K562 (cell line): Measurements from ENCODE around the gene SERPINE1. TPM values are rescaled to one million over a fixed set of nuclear protein-coding genes. Genes with fewer than 3 reads are reported as not detected.

Experiments
- BMI1 ChIP-seq: fragments of 150-350 bp; IDR thresholded peaks from 2 replicates; pipeline ENCODE4 v1.6.1; 2014; ENCODE audit warnings: low read length
- CREM ChIP-seq: IDR thresholded peaks from 2 replicates; pipeline ENCODE4 v1.6.1; 2014; ENCODE audit warnings: antibody characterized with exemption, low read depth
- DPF2 ChIP-seq: fragments of 450-650 bp; IDR thresholded peaks from 2 replicates; pipeline ENCODE4 v1.6.1; 2016
- ELF1 ChIP-seq: fragments of 200-800 bp; sonication (Bioruptor generic); IDR thresholded peaks from 2 replicates; pipeline ENCODE4 v1.6.1; 2016; ENCODE audit warnings: missing genetic modification characterization, missing compliant biosample characterization
- FIP1L1 ChIP-seq: fragments of 200-400 bp; formaldehyde crosslinking; IDR thresholded peaks from 2 replicates; pipeline ENCODE4 v1.6.1; 2018; ENCODE audit warnings: mild to moderate bottlenecking, low read depth, low read length; ENCODE audit not compliant: poor library complexity, severe bottlenecking
- FOXJ2 ChIP-seq: fragments of 200-800 bp; sonication (Bioruptor generic); IDR thresholded peaks from 2 replicates; pipeline ENCODE4 v1.6.1; 2016; ENCODE audit warnings: missing genetic modification characterization, missing compliant biosample characterization
- GABPA ChIP-seq: fragments of 200-800 bp; sonication (Bioruptor generic); conservative IDR thresholded peaks from 2 replicates; pipeline ENCODE4 v1.6.1; 2016; ENCODE audit warnings: low read depth, missing genetic modification characterization, missing compliant biosample characterization
- GABPB1 ChIP-seq: sonication (generic); formaldehyde crosslinking; IDR thresholded peaks from 2 replicates; pipeline ENCODE4 v1.8.0; 2022; ENCODE audit warnings: mild to moderate bottlenecking, missing genetic modification reagents
- GATA2 ChIP-seq: sonication (generic); formaldehyde crosslinking; IDR thresholded peaks from 2 replicates; pipeline ENCODE4 v1.4.0; 2020; ENCODE audit warnings: mild to moderate bottlenecking, missing genetic modification reagents
- HDAC2 ChIP-seq: fragments of 450-650 bp; IDR thresholded peaks from 2 replicates; pipeline ENCODE4 v1.6.1; 2016; ENCODE audit warnings: mild to moderate bottlenecking
- HMG20B ChIP-seq: fragments of 250-450 bp; sonication (Bioruptor Pico); IDR thresholded peaks from 2 replicates; pipeline ENCODE4 v1.5.0; 2021; ENCODE audit warnings: mild to moderate bottlenecking
- KAT2B ChIP-seq: IDR thresholded peaks from one replicate; pipeline ENCODE4 v1.6.1; 2012; ENCODE audit warnings: low read depth, mild to moderate bottlenecking, control low read depth, inconsistent platforms, low read length, moderate library complexity
- MBD1 ChIP-seq: fragments of 250-450 bp; sonication (Bioruptor Pico); IDR thresholded peaks from 2 replicates; pipeline ENCODE4 v1.8.0; 2022; ENCODE audit warnings: inconsistent platforms
- MIER1 ChIP-seq: fragments of 450-650 bp; IDR thresholded peaks from 2 replicates; pipeline ENCODE4 v1.6.1; 2016; ENCODE audit warnings: antibody characterized with exemption, mild to moderate bottlenecking, low read depth
- NCOA2 ChIP-seq, 2 experiments: fragments of 450-650 bp; IDR thresholded peaks; 2 replicates each; pipeline ENCODE4 v1.6.1; 2018; ENCODE audit warnings: mild to moderate bottlenecking in 2 of 2, moderate library complexity in 1 of 2; ENCODE audit not compliant: partially characterized antibody in 2 of 2
- NR3C1 ChIP-seq: sonication (generic); formaldehyde crosslinking; IDR thresholded peaks from 2 replicates; pipeline ENCODE4 v1.8.1; 2022; ENCODE audit warnings: missing genetic modification reagents
- POLR3G ChIP-seq: IDR thresholded peaks from 2 replicates; pipeline ENCODE4 v1.6.1; 2011; ENCODE audit not compliant: insufficient read length, insufficient replicate concordance; ENCODE audit errors: extremely low read depth
- PREB ChIP-seq: sonication (generic); formaldehyde crosslinking; IDR thresholded peaks from 2 replicates; pipeline ENCODE4 v1.8.1; 2023; ENCODE audit warnings: mild to moderate bottlenecking, missing genetic modification reagents
- SUPT5H ChIP-seq: fragments of 450-650 bp; IDR thresholded peaks from 2 replicates; pipeline ENCODE4 v1.6.1; 2016
- TEAD4 ChIP-seq, 2 experiments: sonication (generic) in 1 of 2; formaldehyde crosslinking in 1 of 2; IDR thresholded peaks; 2 replicates each; pipeline versions ENCODE4 v1.6.1 to v1.8.0; 2012 to 2022; ENCODE audit warnings: borderline replicate concordance in 1 of 2, inconsistent platforms in 1 of 2, low read length in 1 of 2, mild to moderate bottlenecking in 1 of 2, missing genetic modification reagents in 1 of 2
- XRCC3 ChIP-seq: fragments of 450-650 bp; IDR thresholded peaks from 2 replicates; pipeline ENCODE4 v1.6.1; 2017; ENCODE audit warnings: mild to moderate bottlenecking, moderate library complexity
- ZBED1 ChIP-seq: IDR thresholded peaks from 2 replicates; pipeline ENCODE4 v1.6.1; 2014
- ZFP36 ChIP-seq: fragments of 150-350 bp; IDR thresholded peaks from 2 replicates; pipeline ENCODE4 v1.6.1; 2018; ENCODE audit warnings: low read length, low read depth; ENCODE audit not compliant: partially characterized antibody
- ZNF274 ChIP-seq: IDR thresholded peaks from 2 replicates; pipeline ENCODE4 v1.6.1; 2011; ENCODE audit warnings: low read depth, mild to moderate bottlenecking, low read length, moderate library complexity, borderline replicate concordance
- ZNF444 ChIP-seq: fragments of 250-450 bp; sonication (Bioruptor Pico); IDR thresholded peaks from 2 replicates; pipeline ENCODE4 v1.4.0; 2020; ENCODE audit warnings: mild to moderate bottlenecking, moderate library complexity
- ZNF699 ChIP-seq: fragments of 250-450 bp; sonication (Bioruptor Pico); IDR thresholded peaks from 2 replicates; pipeline ENCODE4 v1.8.0; 2021; ENCODE audit warnings: mild to moderate bottlenecking, moderate library complexity; ENCODE audit not compliant: insufficient replicate concordance
- polyA plus RNA-seq, 8 experiments: library from polyadenylated mRNA; depleted of rRNA in 4 of 8; stranded (reverse) in 5 of 8; unstranded in 3 of 8; fragments of >200 nt; fragmentation: Nextera tagmentation in 2 of 8; fragmentation: Illumina TruSeq in 1 of 8; extraction: Ambion mirVana in 2 of 8; extraction: Trizol in 1 of 8; gene quantifications; 2 replicates each; pipeline versions ENCODE4 v1.2.1 to v1.2.3, GENCODE V29; 2011 to 2014; ENCODE audit warnings: inconsistent platforms in 1 of 8, missing spikeins in 1 of 8
- total RNA-seq, 7 experiments: library from RNA; depleted of rRNA in 6 of 7; stranded (reverse); fragments of >200 nt in 6 of 7; fragmentation: Illumina TruSeq in 2 of 7; extraction: Trizol in 2 of 7; gene quantifications; 2 replicates each; pipeline versions ENCODE4 v1.2.1 to v1.2.3, GENCODE V29; 2011 to 2021; ENCODE audit warnings: low replicate concordance in 1 of 7
- TF ChIP-seq, protein P1 (sequence below), 2 experiments: IDR thresholded peaks; 2 replicates each; pipeline ENCODE4 v1.6.1; 2011; ENCODE audit warnings: borderline replicate concordance in 1 of 2, control low read depth in 1 of 2, low read depth in 1 of 2, low read length in 1 of 2, mild to moderate bottlenecking in 1 of 2, mixed read lengths in 1 of 2, moderate library complexity in 1 of 2; ENCODE audit not compliant: insufficient read depth in 1 of 2, insufficient read length in 1 of 2, poor library complexity in 1 of 2, severe bottlenecking in 1 of 2; ENCODE audit errors: extremely low read depth in 1 of 2

The SERPINE1 gene
- total and polyA plus RNA-seq, 9 of the 15 experiments (the other 6 are each of a cell fraction or from before 2014, with no cell fraction given) = 0.22 to 4.8 (median 0.91) TPM

GRCh38 chr7:101173752-101174244, 46.9 kb downstream of the SERPINE1 start (continued):
- TF ChIP-seq CREM (0 out of 2 replicates have a peak, but pooled peaks have one; percentile 5), ZNF274 (no peak), ZFP36 (peak; percentile 88), GABPB1 (CRISPR knock-in tag) (0 out of 2 replicates have a peak, but pooled peaks have one; percentile 31), SUPT5H (peak; percentile 42; the same call in 1 of the 2 replicates), KAT2B (no peak), ZNF699 (no peak), MIER1 (peak; percentile 37; the same call in 1 of the 2 replicates), NCOA2 (IDR thresholded peaks at IDR 0.05; ENCODE audit: partially characterized antibody in 2 of 2) (no peak), GATA2 (CRISPR knock-in tag) (no peak), TEAD4 (IDR thresholded peaks at IDR 0.05; ENCODE audit: low read length) (0 out of 2 replicates have a peak, but pooled peaks have one; percentile 9), TEAD4 (CRISPR knock-in tag; IDR thresholded peaks at IDR 0.05; ENCODE audit: borderline replicate concordance) (no peak), XRCC3 (no peak), NR3C1 (CRISPR knock-in tag) (no peak), ZBED1 (no peak), BMI1 (no peak), MBD1 (CRISPR knock-in tag) (no peak), FIP1L1 (no peak), DPF2 (peak; percentile 27; the same call in 1 of the 2 replicates), FOXJ2 (no peak), ZNF444 (CRISPR knock-in tag) (no peak), GABPA (tag) (0 out of 2 replicates have a peak, but pooled peaks have one; percentile 27), POLR3G (no peak), PREB (no peak), HMG20B (no peak), HDAC2 (0 out of 2 replicates have a peak, but pooled peaks have one; percentile 22), ELF1 (tag) (peak; percentile 58)
- TF ChIP-seq, protein P1, sequence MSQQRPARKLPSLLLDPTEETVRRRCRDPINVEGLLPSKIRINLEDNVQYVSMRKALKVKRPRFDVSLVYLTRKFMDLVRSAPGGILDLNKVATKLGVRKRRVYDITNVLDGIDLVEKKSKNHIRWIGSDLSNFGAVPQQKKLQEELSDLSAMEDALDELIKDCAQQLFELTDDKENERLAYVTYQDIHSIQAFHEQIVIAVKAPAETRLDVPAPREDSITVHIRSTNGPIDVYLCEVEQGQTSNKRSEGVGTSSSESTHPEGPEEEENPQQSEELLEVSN (IDR thresholded peaks at IDR 0.05; ENCODE audit: borderline replicate concordance in 1 of 2, extremely low read depth in 1 of 2, insufficient read depth in 1 of 2, insufficient read length in 1 of 2, low read depth in 1 of 2, low read length in 1 of 2, poor library complexity in 1 of 2, severe bottlenecking in 1 of 2) = no peak
